HG02759 (cell line): ENCODE measurements around the gene GRIK1.

ENCODE experiments used
- ATAC-seq: cut with Tn5 transposase; IDR thresholded peaks from one replicate; pipeline ENCODE4 v1.9.1; 2021; ENCODE audit warnings: mild to moderate bottlenecking, moderate library complexity; ENCODE audit not compliant: unreplicated experiment

Gene GRIK1

GRCh38 chr21:29829564-29830275 lies 110.1 kb downstream of the GRIK1 start:
- no peak for ATAC-seq

GRCh38 chr21:29827647-29828046 lies 112.1 kb downstream of the GRIK1 start:
- ATAC-seq: no peak

- no peak for ATAC-seq
These were observed 112.6 kb downstream of the GRIK1 start for GRCh38 chr21:29827236-29827635.

GRCh38 chr21:29826386-29826785 lies 113.4 kb downstream of the GRIK1 start:
- no peak for ATAC-seq

- ATAC-seq: no peak
These were observed 113.9 kb downstream of the GRIK1 start for GRCh38 chr21:29825936-29826335.

- ATAC-seq: no peak
These were observed 114.5 kb downstream of the GRIK1 start for GRCh38 chr21:29825345-29825744.

GRCh38 chr21:29822064-29822463 lies 117.7 kb downstream of the GRIK1 start:
- no peak for ATAC-seq

- no peak for ATAC-seq
These were observed 118.6 kb downstream of the GRIK1 start for GRCh38 chr21:29821230-29821629.

GRCh38 chr21:29819675-29820326 lies 120.0 kb downstream of the GRIK1 start:
- no peak for ATAC-seq

- no peak for ATAC-seq
These were observed 121.3 kb downstream of the GRIK1 start for GRCh38 chr21:29818383-29818921.

- ATAC-seq: no peak
These were observed 122.3 kb downstream of the GRIK1 start for GRCh38 chr21:29817450-29817849.

- ATAC-seq: no peak
These were observed 126.8 kb downstream of the GRIK1 start for GRCh38 chr21:29812947-29813346.

- no peak for ATAC-seq
These were observed 128.9 kb downstream of the GRIK1 start for GRCh38 chr21:29810871-29811270.

GRCh38 chr21:29808153-29808552 lies 131.6 kb downstream of the GRIK1 start:
- ATAC-seq: no peak

GRCh38 chr21:29805105-29805504 lies 134.7 kb downstream of the GRIK1 start:
- ATAC-seq: no peak

- ATAC-seq: no peak
These were observed 136.6 kb downstream of the GRIK1 start for GRCh38 chr21:29803191-29803590.

GRCh38 chr21:29801122-29801521 lies 138.7 kb downstream of the GRIK1 start:
- ATAC-seq: no peak

GRCh38 chr21:29800056-29800455 lies 139.7 kb downstream of the GRIK1 start:
- no peak for ATAC-seq

GRCh38 chr21:29798840-29799239 lies 141.0 kb downstream of the GRIK1 start:
- no peak for ATAC-seq

GRCh38 chr21:29797155-29797554 lies 142.6 kb downstream of the GRIK1 start:
- no peak for ATAC-seq

GRCh38 chr21:29793712-29794111 lies 146.1 kb downstream of the GRIK1 start:
- ATAC-seq: no peak

GRCh38 chr21:29789393-29789792 lies 150.4 kb downstream of the GRIK1 start:
- no peak for ATAC-seq
